ENCODE data around the gene FRMD3. TPM values are rescaled to one million over a fixed set of nuclear protein-coding genes. Genes with fewer than 3 reads are reported as not detected.

Gene FRMD3
- total RNA-seq, 1 experiment from 2014 or later, result 0.55 TPM

DNA sequence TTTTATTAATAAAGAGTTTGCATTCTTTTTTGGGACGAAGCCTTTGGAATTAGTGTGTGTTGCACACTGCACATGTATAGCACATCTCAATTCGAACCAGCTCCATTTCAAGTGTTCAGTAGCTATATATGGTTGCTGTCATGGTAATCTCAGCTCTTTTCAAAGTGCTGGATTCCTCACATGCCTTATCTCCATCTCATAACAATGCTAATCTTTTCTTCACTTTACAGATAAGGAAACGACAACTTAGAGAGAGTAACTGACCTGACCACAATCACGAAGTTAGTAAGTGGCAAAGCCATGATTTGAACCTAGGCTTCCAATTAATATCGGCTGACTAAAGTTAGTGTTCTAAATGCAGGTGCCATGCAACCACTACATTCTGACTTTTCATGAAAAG lies 270.5 kb downstream of the FRMD3 start:
- peaks cover 14 to 19% of the 10 kb centered on the region in 2 experiments for H3K4me1 Mint-ChIP-seq
- H3K23me2 ChIP-seq (ENCODE audit: insufficient read length, low read depth, low read length, poor library complexity, severe bottlenecking), result no peaks in the 10 kb centered on the region
- no peak overlapping the region for H2BK5ac ChIP-seq (ENCODE audit: insufficient read length, low read length)
- no peak overlapping the region for H2BK120ac ChIP-seq (ENCODE audit: low read depth, low read length, poor library complexity, severe bottlenecking)
- H3K4me1 ChIP-seq (ENCODE audit: insufficient read depth, low read length), result peaks cover 4% of the 10 kb centered on the region; the same call in 1 of the 2 replicates
- no peaks in the 10 kb centered on the region for H4K20me1 ChIP-seq (ENCODE audit: control insufficient read depth, insufficient read depth, insufficient read length)
- no peak for TF ChIP-seq CTCF (conservative IDR thresholded peaks at IDR 0.05)
- no peak overlapping the region for H3K18ac ChIP-seq (ENCODE audit: insufficient read length, low read depth, low read length)
- H2AK5ac ChIP-seq (ENCODE audit: insufficient read length, low read length), result no peak overlapping the region
- H3K79me1 ChIP-seq (ENCODE audit: insufficient read depth, low read depth, low read length, poor library complexity, severe bottlenecking), result no peaks in the 10 kb centered on the region
- H3K27me3 Mint-ChIP-seq (ENCODE audit: low read depth), result no peaks in the 10 kb centered on the region
- no peak overlapping the region for H2AFZ ChIP-seq (ENCODE audit: low read length)
- H3K27ac ChIP-seq (ENCODE audit: insufficient read length, low read depth, low read length), result no peak overlapping the region
- no peak overlapping the region for H3K4me2 ChIP-seq (ENCODE audit: insufficient read depth, insufficient read length, low read length)
- H3K14ac ChIP-seq (ENCODE audit: insufficient read depth, low read length), result no peak overlapping the region
- no peak overlapping the region for H3K9ac ChIP-seq (ENCODE audit: extremely low read depth, insufficient read length, low read length)
- no peaks in the 10 kb centered on the region for H3K27me3 ChIP-seq (ENCODE audit: insufficient read depth, low read length)
- no peak overlapping the region for H4K5ac ChIP-seq (ENCODE audit: insufficient read length, low read depth, low read length)
- peaks cover 0 to 5% of the 10 kb centered on the region in 2 experiments; a peak in 2 of 5 replicates for H3K9me3 Mint-ChIP-seq
- H4K8ac ChIP-seq (replicated peaks; ENCODE audit: insufficient read length, low read depth, low read length), result no peak overlapping the region
- peaks cover 0 to 5% (median 0%) of the 10 kb centered on the region in 3 experiments; a peak in 1 of 7 replicates for H3K36me3 Mint-ChIP-seq (ENCODE audit: insufficient read depth in 1 of 3, low read depth in 3 of 3)
- no peak overlapping the region for H3K4me3 Mint-ChIP-seq
- no peak overlapping the region for H3K4ac ChIP-seq (ENCODE audit: low read depth, low read length)
- H3K56ac ChIP-seq (ENCODE audit: insufficient read length, low read depth, low read length), result no peak overlapping the region
- no peak overlapping the region for H3K23ac ChIP-seq (ENCODE audit: insufficient read length, low read depth, low read length)
- H3K9me3 ChIP-seq (ENCODE audit: control insufficient read depth, low read depth, low read length), result no peaks in the 10 kb centered on the region
- H4K91ac ChIP-seq (ENCODE audit: insufficient read length, low read depth, low read length), result no peak overlapping the region
- no peak overlapping the region for H2BK15ac ChIP-seq (ENCODE audit: low read depth, low read length)
- no peak for DNase-seq
- H3K79me2 ChIP-seq (ENCODE audit: insufficient read depth, low read length), result no peaks in the 10 kb centered on the region
- H3K27ac Mint-ChIP-seq, result no peak overlapping the region
- H2BK20ac ChIP-seq (ENCODE audit: low read depth, low read length, poor library complexity, severe bottlenecking), result no peak overlapping the region
- no CpG with 5 or more reads among the region's 5 CpGs for WGBS (ENCODE audit: extremely low coverage, insufficient read length, low lambda C conversion rate)
- H2BK12ac ChIP-seq (ENCODE audit: insufficient read length, low read depth, low read length), result no peak overlapping the region
- no peak overlapping the region for H3T11ph ChIP-seq (ENCODE audit: low read length)

Measured in H9 (cell line).